GM19324 (cell line): ENCODE results near the gene NDRG2.

Experiments used
- ATAC-seq: cut with Tn5 transposase; IDR thresholded peaks from one replicate; pipeline ENCODE4 v1.9.1; 2021; ENCODE audit warnings: mild to moderate bottlenecking, moderate library complexity; ENCODE audit not compliant: unreplicated experiment, low FRiP score

Gene NDRG2

DNA sequence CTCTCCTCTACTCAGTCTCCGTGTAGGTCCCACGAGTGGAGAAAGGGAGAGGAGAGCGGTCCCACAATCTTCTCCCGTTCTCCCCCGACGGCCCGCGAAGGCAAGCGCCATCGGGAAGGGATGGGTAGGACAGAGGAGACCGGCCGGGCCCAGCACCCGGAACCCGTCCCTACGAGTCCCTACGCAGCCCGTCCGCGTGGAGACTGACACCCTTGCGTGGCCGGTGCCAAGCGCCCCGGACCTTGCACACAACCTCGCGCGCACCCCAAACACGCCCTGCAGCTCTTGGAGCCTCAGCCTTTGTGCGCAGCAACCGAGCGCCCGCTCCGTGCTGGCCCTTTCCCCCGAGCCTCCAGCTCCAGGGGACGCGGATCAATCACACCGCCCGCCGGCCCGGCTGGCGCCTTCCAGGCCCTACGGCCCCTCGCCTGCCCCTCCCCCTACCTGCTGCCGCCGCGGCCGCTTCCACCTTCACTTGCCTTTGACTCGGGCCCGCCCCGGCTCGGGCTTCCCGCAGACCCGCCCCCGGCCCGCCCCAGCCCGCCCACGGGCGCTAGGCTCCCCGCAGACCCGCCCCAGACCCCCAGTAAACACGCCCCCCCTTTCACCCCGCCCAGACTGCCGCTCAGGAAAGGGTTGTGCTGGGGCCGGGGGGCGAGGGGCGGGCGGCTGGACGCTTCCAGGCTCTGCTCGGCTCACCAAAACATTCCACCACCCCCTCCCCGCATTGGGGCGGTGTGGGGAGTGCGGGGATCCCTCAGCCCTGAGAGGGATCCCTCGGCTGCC lies at the start of gene NDRG2:
TSS of gene NDRG2 (minus strand) at position 477 of the 786 bp plus-strand sequence. CDS start 1,746 bp downstream, outside the sequence.
- ATAC-seq: no peak

DNA sequence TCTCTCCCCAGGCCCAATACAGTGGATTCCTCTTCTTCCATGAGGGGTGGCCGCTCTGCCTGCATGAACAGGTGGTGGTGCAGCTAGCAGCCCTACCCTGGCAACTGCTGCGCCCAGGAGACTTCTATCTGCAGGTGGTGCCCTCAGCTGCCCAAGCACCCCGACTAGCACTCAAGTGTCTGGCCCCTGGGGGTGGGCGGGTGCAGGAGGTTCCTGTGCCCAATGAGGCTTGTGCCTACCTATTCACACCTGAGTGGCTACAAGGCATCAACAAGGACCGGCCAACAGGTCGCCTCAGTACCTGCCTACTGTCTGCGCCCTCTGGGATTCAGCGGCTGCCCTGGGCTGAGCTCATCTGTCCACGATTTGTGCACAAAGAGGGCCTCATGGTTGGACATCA lies 49.1 kb upstream of the NDRG2 start:
- no peak for ATAC-seq

DNA sequence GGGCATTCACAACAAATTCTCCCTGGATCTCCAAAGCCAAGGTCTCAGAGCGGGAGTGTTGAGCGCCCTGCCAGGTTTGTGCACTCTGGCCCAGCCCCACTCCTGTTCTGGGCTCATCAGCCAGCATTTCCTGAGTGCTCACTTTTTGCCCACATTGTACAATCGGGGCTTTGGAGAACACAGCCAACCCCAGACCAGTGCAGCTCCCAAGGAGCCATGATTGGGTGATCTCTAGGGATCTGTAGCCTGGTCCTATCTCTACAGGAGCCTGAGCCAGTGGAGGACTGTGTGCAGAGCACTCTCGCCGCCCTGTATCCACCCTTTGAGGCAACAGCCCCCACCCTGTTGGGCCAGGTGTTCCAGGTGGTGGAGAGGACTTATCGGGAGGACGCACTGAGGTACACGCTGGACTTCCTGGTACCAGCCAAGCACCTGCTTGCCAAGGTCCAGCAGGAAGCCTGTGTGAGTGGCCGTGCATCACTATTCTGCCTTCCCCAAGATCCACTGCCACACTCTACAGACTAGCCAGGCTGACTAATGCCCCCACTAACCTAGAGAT lies 48.0 kb upstream of the NDRG2 start:
- ATAC-seq: no peak

DNA sequence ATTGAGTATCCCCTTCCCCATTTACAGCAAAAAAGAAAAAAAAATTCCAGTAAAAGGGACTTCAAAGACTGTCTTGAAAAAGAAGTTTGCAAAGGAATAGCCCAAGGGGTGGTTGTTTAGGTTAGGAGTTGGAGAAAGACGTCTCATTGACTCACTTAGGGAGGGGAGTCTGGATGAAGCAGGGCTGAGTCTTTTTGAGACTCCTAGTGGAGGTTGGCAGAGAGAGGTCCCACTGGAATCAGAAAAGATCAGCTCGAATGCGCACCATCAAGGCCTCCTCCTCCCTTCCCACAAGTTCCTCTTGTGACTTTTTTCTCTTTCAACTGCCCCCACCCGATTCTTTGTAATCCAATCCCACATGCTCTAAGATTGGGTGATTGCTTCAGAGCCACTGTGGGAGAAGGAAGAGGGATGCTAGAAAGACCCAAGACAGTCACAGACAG lies 47.2 kb upstream of the NDRG2 start:
- ATAC-seq: no peak

DNA sequence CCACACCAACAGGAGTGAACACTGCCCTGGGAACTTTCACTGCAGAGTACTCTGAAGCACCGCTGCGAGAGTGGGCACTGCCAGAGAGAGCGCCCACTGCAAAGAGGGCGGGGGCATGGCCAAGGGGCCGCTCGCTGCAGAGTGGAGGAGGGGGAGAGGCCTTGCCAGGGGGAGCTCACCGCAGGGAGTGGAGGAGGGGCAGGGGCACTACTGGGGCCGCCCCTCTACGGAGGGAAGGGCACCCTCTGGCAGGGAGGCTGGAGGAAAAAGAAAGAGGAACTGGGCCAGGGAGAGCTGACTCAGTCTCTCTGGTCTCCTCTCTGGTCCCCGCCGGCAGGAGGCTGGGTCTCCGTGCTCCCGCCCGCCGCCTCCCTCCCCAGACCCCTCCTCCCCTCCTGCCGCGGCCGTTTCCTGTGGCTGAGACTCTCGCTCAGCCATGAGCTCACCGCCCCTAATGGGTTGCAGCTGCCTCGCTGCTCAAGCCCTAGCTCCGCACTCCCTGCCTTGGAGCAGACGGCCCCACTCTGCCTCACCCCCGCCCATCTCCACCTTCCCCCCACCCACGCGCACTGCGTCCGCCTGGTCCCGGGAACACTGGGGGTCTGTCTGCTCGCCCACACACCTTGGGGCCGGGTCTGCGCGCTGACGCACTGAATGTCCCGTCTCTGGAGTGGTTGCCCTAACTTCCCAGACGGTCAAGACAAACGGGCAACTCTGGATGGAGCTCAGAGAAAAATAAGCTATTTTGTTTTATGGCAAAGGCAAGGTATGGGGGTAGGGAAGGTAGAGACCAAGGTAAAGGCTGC lies 46.6 kb upstream of the NDRG2 start:
- peak; percentile 72 for ATAC-seq

DNA sequence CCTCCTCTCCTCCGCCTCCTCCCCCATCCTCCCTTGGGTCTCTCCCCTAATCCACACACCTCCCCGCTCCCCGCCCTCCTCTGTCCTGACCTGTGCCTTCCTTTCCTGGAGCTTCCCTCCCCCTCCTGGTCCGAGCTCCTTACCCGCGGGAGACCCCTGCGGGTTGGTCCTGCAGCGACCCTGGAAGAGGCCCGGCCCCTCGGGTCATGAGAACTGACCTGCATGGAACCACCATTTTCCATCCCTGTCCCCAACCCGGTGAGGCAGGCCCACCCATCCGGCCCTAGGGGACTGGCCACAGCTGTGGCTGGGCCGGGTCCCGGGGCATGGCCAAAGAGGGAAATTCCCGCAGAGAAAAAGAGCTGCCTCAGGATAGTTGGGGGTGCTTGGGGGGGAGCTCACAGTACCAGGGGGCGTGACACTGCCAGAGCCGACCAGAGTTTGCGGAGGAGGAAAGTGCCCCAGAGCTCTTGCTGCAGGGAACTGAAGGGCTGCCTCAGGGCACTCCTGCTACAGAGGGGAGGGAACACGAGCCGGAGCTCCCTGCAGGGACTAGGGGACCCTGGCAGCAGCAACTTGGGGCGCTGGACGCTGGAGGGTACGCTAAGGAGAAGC lies 45.9 kb upstream of the NDRG2 start:
- ATAC-seq: no peak

DNA sequence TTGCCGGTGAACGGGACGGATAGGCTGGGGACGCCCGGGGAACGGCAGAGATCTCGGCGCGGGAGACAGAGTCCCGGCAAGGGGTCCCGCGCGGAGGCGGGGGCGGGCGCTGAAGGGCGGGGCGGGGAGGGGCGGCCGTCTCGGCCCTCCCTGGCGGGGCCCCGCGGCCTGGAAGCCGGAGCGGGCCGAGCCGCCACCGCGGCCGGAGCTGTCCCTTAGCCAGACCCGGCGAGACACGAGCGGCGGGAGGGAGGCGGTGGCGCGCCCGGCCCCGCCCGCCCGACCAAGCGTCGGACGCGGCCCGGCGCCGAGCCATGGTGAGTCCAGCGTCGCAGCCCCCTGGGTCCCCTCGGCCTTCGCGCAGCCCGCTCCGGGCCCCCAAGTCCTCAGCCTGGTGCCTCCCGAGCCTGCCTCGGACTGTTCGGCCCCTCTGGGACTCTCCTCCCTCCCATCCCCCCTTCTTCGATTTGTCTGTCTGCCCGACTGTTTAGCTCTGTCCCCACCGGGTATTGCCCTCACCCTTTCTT lies 45.3 kb upstream of the NDRG2 start, which contains the start of gene ARHGEF40:
TSS of gene ARHGEF40 (plus strand) at position 222 of the 527 bp plus-strand sequence. CDS start at position 315, 93 bp downstream.
- peak; percentile 33 for ATAC-seq

DNA sequence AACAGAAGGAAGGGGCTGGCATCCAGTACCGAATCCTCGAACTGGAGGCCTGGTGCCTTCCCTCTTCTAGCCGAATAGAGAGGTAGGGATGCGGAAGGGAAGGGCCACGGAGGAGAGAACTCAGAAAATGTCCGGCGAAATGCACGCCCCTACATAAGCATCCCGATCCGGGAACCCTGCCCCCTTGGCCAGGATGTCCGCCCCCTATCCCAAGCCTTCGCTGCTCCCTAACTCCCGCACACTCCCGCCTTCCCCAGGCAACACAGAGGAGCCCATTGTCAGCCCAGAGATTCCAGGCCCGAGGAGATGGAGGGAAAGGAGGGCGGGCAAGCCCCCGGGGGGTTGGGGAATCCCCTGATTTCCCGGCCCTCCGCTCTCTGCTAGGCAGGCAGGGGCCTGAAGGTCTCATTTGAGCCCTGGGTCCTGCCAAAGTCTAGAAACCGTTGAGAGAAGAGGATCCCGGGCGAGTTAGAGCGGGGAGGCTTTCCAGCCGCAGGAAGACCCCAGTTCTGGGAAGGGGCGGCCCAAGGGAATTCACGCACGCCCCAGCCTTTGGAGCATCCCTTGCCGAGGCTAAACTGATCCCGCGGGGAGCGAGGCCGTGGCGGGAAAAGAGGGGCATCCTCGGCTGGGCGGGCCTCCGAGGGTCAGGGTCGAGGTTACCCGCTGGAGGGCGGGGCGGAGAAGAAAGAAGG lies 44.7 kb upstream of the NDRG2 start:
- no peak for ATAC-seq

DNA sequence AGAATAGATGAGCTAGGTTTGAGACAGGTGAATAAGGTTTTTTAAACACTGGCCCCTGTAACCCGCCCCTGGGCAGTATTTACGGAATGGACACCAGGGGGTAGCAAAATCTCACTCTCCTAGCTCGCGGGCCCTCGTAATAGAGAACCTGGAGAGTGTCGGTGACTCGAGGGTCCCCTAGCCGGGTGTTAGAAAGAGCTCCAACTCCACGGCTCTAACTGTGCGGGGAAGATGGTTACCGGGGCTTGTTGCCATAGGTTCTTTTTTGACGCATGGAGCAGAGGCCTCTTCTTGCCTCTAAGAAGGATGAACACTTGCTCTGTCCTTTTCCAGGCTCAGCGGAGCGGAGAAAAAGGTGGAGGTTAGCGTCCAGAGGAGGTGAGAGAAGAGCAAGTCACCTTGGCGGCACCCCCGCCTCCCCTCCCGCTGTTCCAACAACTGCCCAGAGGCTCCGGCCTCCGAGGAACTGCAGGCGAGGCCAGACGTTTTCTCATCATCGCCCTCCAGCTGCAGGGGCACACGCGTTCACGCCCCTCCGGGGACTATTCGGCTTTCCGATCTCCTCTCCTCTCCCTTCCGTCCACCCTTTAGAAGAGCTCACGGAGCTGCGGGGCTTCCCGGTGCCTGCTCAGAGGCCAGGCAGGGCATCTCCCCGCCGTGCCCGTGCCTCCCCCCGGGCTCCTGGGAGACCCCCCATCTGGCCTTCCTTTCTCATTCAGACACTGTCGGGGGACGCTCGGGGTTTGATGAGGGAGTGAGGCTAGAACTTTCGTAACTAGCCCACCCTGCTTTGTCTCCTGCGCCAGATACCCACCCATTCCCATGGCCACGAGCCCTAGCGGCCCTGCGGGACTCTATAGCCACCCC lies 43.9 kb upstream of the NDRG2 start:
- ATAC-seq: no peak

DNA sequence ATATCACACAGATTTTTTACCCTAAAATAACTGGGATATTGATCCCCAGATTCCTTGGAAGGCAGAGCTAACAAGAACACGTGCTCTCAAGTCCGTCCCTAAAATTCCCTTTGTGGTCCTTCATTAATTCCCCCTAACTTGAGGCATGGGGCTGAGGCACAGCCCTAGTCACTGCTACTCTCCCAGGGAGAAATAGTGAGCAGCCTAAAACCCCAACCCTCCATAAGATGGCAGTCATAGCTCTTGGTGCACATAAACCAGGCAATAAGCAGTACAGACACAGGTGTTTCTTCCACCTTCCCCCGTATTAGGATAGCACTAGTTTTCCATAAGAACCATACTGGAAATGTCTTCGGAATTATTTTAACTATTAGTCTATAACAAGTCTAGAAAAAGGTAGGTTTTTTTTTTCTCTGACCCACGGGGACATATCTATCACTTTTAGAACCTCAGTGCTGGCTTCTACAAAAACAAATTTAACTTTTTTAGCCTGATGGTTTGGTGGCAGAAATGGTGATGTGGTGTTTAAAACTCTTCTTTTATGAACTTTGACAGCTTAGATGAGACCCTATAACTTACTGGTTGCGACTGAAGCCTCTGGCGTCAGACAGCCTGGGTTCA lies 42.1 kb upstream of the NDRG2 start:
- no peak for ATAC-seq

DNA sequence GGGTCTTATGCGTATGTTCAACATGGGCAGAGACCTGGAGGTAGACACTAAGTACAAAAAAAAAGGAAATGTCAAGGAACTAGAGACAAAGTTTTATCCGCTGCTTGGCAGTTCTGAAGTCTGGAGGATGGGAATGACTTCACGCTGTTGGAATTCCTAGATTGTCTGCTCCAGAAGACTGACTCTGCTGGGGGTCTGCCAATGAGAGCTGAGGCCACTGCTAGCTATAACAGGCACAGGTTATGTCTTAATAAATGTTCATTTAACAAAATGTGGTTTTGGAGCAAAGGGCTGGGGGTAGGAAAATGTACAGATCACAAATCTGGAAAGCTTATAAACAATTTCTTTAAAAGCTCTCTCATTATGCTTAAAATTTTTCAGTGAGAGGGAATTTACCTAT lies 38.6 kb upstream of the NDRG2 start:
- no peak for ATAC-seq

DNA sequence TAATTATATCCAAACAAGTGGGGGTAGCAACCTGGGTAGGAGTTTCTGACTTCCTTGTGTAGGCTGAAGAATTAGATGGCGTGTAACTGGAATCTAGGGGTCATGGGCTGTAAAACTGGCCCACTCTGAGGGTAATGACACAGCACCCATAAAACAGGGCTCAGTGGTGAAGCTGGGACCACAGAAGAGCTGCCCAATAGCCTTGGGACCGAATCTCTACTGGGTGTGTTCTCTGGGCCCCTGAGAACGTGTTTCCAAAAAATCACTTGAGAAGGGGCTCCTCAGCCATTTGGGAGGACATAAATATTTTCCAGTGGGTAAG lies 36.4 kb upstream of the NDRG2 start:
- no peak for ATAC-seq

DNA sequence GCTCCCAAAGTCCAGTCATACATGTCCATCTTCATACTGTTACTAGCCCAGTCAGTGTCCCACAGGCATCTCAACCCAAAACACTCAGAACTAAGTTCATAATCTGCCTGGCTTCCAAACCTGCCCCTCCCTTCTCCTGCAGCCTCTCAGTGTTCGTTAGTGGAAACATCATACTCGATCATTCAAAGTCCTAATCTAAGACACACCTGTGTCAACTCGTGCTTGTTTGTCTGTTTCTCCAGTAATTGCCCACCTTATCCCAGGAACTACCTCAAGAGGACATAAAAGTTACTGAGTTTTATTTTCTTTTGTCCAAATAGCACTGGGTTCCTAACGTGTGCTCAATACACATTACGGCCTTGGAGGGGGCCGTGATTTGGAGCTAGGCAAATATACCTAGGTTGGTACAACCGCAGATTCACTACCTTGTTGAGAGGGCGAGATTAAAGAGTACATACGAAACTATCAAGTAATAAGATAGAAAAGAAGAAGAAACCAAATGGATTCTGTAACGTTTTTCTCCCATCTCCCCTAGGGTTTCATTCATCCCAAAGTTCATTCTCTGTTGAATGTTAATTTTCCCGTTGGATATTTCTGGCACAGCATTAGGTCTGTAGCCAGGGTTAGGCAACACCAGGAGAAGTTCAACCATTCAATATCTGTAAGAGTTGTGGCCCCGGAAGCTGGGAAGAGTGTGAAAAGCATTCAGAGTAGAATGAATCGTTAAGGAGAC lies 35.9 kb upstream of the NDRG2 start:
- ATAC-seq: no peak

DNA sequence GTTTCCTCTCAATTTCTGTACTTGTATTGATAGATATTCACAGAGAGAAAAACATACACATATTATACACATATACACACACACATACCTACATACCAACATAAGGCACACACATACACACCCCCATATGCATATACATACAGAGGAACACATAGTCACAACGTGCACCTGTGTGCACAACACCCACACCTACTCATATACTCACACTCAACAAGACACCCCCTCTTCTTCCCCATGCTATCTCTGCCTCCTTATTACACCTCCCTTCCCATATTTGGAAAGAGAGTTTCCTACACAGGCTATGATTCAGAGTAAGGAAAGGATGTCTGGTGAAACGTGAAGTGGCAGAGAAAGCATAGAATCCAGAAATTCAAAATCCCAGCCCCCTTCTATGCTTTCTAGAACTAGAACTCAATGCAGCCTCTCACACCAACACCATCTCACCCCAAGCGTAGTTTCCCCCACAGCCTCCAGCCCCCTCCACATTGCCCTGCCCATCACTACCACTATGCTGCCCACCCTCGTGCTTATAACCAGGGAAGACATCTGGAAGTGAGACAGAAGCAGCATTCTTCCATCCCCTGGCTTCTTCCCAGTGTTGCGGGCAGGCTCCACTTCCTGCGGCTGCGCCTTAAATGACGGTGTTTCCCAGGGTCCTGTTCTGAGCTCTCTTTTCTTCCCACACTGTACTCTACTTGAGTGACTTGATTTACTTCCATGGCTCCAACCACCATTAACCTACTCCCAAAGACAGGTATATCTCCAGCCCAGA lies 35.2 kb upstream of the NDRG2 start:
- ATAC-seq: no peak

DNA sequence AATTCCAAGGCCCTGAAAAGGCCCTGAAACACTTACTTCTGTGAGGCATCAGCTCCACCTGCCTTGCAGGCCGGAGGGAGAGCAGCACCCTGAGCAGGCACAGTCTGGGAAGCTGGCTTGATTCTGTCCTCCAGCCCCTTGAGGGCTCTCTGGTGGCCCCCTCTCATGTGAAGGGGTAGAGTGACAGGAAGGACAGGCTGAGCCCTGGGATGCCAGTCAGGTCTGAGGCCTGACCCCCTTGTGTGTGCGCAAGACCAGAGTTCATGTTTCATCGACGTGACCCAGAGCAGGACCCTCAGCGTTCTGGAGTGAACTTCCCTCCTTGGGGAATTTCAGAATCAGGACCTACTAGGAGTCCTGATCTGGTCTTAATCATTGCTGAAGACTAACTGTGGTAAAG lies 34.0 kb upstream of the NDRG2 start:
- ATAC-seq: no peak

DNA sequence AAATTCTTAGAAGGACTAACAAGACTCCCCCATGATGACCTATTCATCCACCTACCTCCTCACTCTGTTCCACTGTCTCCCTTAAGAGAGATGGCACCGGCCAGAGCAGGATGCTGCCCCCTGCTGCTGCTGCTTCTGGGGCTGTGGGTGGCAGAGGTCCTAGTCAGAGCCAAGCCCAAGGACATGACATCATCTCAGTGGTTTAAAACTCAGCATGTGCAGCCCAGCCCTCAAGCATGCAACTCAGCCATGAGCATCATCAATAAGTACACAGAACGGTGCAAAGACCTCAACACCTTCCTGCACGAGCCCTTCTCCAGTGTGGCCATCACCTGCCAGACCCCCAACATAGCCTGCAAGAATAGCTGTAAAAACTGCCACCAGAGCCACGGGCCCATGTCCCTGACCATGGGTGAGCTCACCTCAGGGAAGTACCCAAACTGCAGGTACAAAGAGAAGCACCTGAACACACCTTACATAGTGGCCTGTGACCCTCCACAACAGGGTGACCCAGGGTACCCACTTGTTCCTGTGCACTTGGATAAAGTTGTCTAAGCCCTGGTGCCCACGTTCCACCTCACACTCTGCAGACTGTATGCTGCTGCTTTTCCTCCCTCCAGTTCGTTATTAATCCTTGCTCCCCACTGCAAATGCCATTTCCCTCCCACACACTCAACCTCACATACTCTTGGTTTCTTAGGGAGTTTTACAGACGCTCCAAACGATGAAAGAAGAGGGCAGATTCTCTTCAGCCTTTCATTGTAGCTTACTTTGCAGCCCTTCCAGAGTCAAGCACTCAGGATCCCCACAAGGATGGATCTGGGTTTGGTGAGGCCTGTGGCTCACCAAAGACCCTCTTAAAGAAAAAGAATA lies 33.2 kb upstream of the NDRG2 start, which contains the start of gene RNASE8:
TSS of gene RNASE8 (plus strand) at position 20 of the 873 bp plus-strand sequence. CDS start at position 91, 71 bp downstream.
- ATAC-seq: no peak
